DMS114 treated with DMSO at 0.1 percent for 48 hours (cell line): Measurements from ENCODE around the gene RAB3IL1.

Experiments
- DNase-seq: peaks from one replicate; lab custom pipeline; 2025; ENCODE audit not compliant: unreplicated experiment; lab: John Stamatoyannopoulos, UW

Gene RAB3IL1

GRCh38 chr11:61905801-61906521, 11.4 kb downstream of the RAB3IL1 start:
- DNase-seq, result no peak

DNA sequence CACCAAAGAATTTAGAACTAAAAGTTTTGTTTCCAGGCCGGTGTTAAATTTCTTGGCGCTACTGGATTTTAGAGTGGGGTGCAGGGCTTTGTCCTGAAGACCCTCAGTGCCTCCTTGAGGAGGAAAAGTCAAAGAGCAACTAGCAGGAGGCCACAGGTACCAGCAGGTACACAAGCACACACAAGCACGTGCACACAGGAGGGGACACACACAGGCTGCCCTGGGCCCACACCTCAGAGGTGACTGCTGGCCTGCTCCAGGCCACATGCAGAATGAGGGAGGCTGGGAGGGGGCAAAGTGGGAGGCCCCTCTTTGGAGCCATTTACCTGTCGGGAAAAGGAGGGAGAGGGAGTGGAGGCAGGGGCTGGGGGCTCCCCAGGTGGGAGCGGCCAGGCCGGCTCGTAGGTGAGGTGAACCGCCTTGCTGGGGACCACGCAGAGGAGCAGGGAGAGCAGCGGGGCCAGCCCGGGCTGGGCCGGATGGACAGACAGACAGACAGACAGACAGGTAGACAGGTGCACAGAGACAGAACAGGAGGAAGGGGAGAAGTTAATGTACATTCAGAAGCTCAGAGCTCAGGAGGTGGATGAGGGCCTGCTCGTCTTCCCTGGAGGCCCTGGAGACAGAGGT, 12.2 kb downstream of the RAB3IL1 start:
- no peak for DNase-seq

DNA sequence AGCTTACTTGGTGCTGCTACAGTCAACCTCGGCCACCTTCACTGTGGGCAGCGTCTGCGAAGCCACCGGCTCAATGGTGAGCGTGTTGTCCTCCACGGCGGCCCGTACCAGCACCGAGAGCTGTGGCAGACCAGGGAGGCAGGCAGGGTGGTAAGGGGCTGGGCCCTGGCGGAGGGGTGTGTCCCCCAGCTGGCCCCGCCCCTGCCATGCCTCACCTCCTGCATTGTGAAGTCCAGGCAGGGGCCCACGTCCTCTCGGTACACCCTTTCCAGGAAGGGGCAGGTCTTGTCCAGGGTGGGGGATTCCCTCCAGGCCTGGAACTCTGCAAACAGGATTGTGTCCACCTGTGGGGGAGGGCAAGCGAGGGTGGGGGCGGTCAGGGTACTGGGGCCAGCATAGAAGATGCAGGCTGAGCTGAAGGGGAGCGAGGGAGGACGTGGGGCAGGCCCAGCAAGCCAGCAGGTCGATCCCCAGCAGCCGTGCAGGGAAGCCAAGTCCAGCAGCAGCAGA, 12.8 kb downstream of the RAB3IL1 start:
- DNase-seq, result no peak

- DNase-seq, result no peak
Observed at GRCh38 chr11:61903845-61904244, 13.5 kb downstream of the RAB3IL1 start.

- DNase-seq, result no peak
Observed at GRCh38 chr11:61902313-61902712, 15.1 kb downstream of the RAB3IL1 start.

GRCh38 chr11:61901397-61901796, 16.0 kb downstream of the RAB3IL1 start:
- DNase-seq, result no peak

- no peak for DNase-seq
Observed at GRCh38 chr11:61900251-61900650, 17.1 kb downstream of the RAB3IL1 start.

- DNase-seq, result peak; percentile 52
Observed at GRCh38 chr11:61899146-61899841, 18.1 kb downstream of the RAB3IL1 start.

DNA sequence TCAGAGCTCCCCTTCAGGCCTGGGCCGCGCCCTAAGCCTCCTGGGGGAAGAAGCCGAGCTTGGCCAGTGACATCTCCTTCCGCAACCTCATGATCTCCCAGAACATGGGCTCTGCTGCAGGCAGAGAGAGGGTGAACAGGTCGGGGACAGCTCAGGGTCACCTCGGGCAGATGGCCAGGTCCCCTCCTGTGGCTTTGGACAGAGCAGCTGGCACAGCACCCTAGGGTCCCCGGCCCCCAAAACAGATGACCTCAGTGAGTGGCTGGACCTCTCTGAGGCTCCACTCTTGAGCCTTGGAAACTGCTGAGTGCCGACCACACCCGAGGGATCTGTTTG, 19.2 kb downstream of the RAB3IL1 start:
- DNase-seq, result no peak

DNA sequence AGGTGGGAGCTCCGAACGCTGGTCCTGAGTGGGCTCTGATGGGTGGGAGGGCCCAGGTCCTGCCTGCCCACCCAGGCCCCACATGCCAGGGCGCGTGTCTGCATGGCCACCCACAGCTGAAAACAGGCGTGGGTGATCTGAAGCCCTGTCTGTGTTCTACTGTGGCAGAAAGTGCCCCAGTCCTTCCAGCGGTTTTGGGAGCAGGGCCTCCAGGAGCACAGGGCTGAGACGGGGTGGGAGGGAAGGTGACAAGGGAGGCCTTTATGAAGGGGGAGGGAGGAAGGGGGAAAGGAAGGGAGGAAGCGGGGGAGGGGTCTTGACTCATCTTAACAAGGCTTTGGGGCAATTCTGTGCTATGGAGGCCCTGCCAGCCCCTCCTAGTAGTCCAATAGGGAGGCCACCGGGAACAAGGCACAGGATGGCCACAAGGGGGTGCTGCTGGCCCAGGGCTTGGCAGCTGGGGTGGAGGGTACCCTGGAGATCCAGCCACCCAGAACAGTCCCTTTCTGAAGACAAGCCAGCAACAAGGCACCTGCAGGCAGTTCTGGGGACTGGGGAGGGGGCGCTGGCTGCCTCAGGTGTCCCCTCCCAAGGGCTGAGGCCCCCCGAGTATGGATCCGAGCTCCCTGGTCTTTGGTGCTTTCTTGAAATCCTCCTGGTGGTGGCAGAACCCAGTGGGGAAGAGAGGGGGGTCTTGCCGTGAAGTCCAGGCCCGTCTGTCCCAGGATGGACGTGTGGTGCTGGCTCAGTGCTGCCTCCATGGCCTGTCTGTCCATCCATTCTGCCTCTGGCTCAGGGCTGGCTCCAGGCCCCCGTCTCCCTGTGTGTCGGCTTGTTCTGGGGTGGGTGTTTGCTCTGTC, 19.7 kb downstream of the RAB3IL1 start:
- peak; percentile 14 for DNase-seq

- DNase-seq, result no peak
Observed at GRCh38 chr11:61896665-61897386, 20.5 kb downstream of the RAB3IL1 start.

GRCh38 chr11:61895718-61896059, 21.7 kb downstream of the RAB3IL1 start:
- DNase-seq, result no peak

GRCh38 chr11:61895046-61895717, 22.2 kb downstream of the RAB3IL1 start:
- no peak for DNase-seq

- no peak for DNase-seq
Observed at GRCh38 chr11:61893981-61894380, 23.4 kb downstream of the RAB3IL1 start.

DNA sequence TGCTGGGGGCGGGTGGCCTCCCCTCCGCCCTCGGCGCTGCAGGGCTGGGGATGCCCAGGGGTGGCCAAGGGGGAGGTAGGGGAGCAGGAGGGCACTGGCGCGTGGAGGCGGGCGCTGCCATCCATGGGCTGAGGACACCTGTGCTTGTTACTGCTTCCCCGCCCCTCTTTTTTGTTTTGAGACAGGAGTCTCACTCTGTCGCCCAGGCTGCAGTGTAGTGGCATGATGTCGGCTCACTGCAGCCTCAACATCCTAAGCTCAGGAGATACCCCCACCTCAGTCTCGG, 25.3 kb downstream of the RAB3IL1 start:
- no peak for DNase-seq

- DNase-seq, result peak; percentile 44
Observed at GRCh38 chr11:61891331-61892084, 25.9 kb downstream of the RAB3IL1 start, which contains the start of gene FADS3. Gene FADS3, minus strand, starts transcription at chr11:61891545. Its CDS starts 164 bp downstream, at chr11:61891381.

GRCh38 chr11:61890529-61891330, 26.6 kb downstream of the RAB3IL1 start:
- no peak for DNase-seq

DNA sequence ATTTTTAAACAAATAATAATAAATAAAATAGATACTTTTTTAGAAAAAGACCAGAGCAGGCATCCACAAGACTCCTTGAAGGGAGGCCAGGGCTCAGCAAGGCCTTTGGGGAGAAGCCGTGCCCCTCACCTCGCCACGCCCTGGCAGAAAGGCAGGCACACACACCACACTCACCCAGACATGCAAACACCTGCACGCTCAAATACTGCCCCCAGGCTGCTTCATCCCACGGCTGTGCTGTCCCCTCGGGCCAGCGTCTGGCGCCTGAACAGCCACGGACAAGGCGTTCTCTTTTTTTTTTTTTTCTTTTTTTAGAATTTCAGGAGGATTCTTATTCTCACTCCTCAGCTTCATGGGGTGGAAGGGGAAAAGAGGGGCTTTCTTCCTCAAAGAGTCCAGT, 27.5 kb downstream of the RAB3IL1 start:
- DNase-seq, result no peak

- DNase-seq, result no peak
Observed at GRCh38 chr11:61888590-61888989, 28.8 kb downstream of the RAB3IL1 start.
